HEK293 (cell line): ENCODE measurements around the gene PHPT1.

Source experiments
- ELK4 ChIP-seq: IDR thresholded peaks from 2 replicates; pipeline ENCODE4 v1.6.1; 2011; ENCODE audit warnings: mild to moderate bottlenecking, low read depth, low read length, borderline replicate concordance
- KLF1 ChIP-seq: fragments of 450-650 bp; formaldehyde crosslinking; IDR thresholded peaks from 2 replicates; pipeline ENCODE4 v1.5.1; 2016; ENCODE audit warnings: missing biosample characterization, missing genetic modification characterization
- MYNN ChIP-seq: fragments of 450-650 bp; formaldehyde crosslinking; IDR thresholded peaks from 2 replicates; pipeline ENCODE4 v1.5.1; 2016; ENCODE audit warnings: missing biosample characterization, missing genetic modification characterization, borderline replicate concordance
- MZF1 ChIP-seq: fragments of 450-650 bp; formaldehyde crosslinking; IDR thresholded peaks from 2 replicates; pipeline ENCODE4 v1.5.1; 2017; ENCODE audit warnings: missing biosample characterization, missing genetic modification characterization, borderline replicate concordance
- OVOL3 ChIP-seq: fragments of 450-650 bp; formaldehyde crosslinking; IDR thresholded peaks from 2 replicates; pipeline ENCODE4 v1.5.1; 2016; ENCODE audit warnings: missing biosample characterization, missing genetic modification characterization
- REST ChIP-seq: fragments of 450-650 bp; formaldehyde crosslinking; IDR thresholded peaks from 2 replicates; pipeline ENCODE4 v1.5.1; 2016; ENCODE audit warnings: missing biosample characterization, missing genetic modification characterization
- TCF7L2 ChIP-seq: IDR thresholded peaks from 2 replicates; pipeline ENCODE4 v1.6.1; 2011; ENCODE audit warnings: low read depth, mild to moderate bottlenecking, inconsistent platforms, low read length, moderate library complexity, borderline replicate concordance
- TRIM28 ChIP-seq: IDR thresholded peaks from 2 replicates; pipeline ENCODE4 v1.6.1; 2011; ENCODE audit warnings: low read length, control low read depth, borderline replicate concordance
- ZBTB1 ChIP-seq: fragments of 450-650 bp; formaldehyde crosslinking; IDR thresholded peaks from 2 replicates; pipeline ENCODE4 v1.5.1; 2016; ENCODE audit warnings: missing biosample characterization, missing genetic modification characterization
- ZBTB17 ChIP-seq: fragments of 450-650 bp; formaldehyde crosslinking; IDR thresholded peaks from 2 replicates; pipeline ENCODE4 v1.5.1; 2016; ENCODE audit warnings: missing biosample characterization, missing genetic modification characterization
- ZNF121 ChIP-seq: fragments of 450-650 bp; formaldehyde crosslinking; IDR thresholded peaks from 2 replicates; pipeline ENCODE4 v1.5.1; 2016; ENCODE audit warnings: missing biosample characterization, missing genetic modification characterization
- ZNF140 ChIP-seq: fragments of 450-650 bp; formaldehyde crosslinking; IDR thresholded peaks from 2 replicates; pipeline ENCODE4 v1.5.1; 2016; ENCODE audit warnings: missing biosample characterization, missing genetic modification characterization
- ZNF175 ChIP-seq: fragments of 450-650 bp; formaldehyde crosslinking; IDR thresholded peaks from 2 replicates; pipeline ENCODE4 v1.5.1; 2016; ENCODE audit warnings: missing biosample characterization, missing genetic modification characterization
- ZNF184 ChIP-seq: fragments of 450-650 bp; IDR thresholded peaks from 2 replicates; pipeline ENCODE4 v1.5.1; 2018; ENCODE audit warnings: missing biosample characterization, mild to moderate bottlenecking, missing genetic modification characterization
- ZNF223 ChIP-seq: fragments of 450-650 bp; formaldehyde crosslinking; IDR thresholded peaks from 2 replicates; pipeline ENCODE4 v1.5.1; 2016; ENCODE audit warnings: missing biosample characterization, missing genetic modification characterization
- ZNF266 ChIP-seq: fragments of 450-650 bp; formaldehyde crosslinking; IDR thresholded peaks from 2 replicates; pipeline ENCODE4 v1.5.1; 2016; ENCODE audit warnings: missing biosample characterization, missing genetic modification characterization, low read depth
- ZNF391 ChIP-seq: fragments of 450-650 bp; formaldehyde crosslinking; IDR thresholded peaks from 2 replicates; pipeline ENCODE4 v1.5.1; 2016; ENCODE audit warnings: low read depth, missing biosample characterization, missing genetic modification characterization, borderline replicate concordance
- ZNF423 ChIP-seq: fragments of 450-650 bp; formaldehyde crosslinking; IDR thresholded peaks from 2 replicates; pipeline ENCODE4 v1.5.1; 2016; ENCODE audit warnings: missing biosample characterization, missing genetic modification characterization
- ZNF488 ChIP-seq: fragments of 450-650 bp; formaldehyde crosslinking; IDR thresholded peaks from 2 replicates; pipeline ENCODE4 v1.5.1; 2016; ENCODE audit warnings: missing biosample characterization, missing genetic modification characterization
- ZNF501 ChIP-seq: fragments of 450-650 bp; formaldehyde crosslinking; IDR thresholded peaks from 2 replicates; pipeline ENCODE4 v1.5.1; 2016; ENCODE audit warnings: missing biosample characterization, missing genetic modification characterization
- ZNF510 ChIP-seq: fragments of 450-650 bp; formaldehyde crosslinking; IDR thresholded peaks from 2 replicates; pipeline ENCODE4 v1.5.1; 2018; ENCODE audit warnings: mild to moderate bottlenecking, missing genetic modification characterization, missing biosample characterization; ENCODE audit not compliant: insufficient replicate concordance
- ZNF600 ChIP-seq: fragments of 450-650 bp; formaldehyde crosslinking; IDR thresholded peaks from 2 replicates; pipeline ENCODE4 v1.5.1; 2016; ENCODE audit warnings: missing biosample characterization, missing genetic modification characterization
- ZNF677 ChIP-seq: fragments of 450-650 bp; IDR thresholded peaks from 2 replicates; pipeline ENCODE4 v1.5.0; 2018; ENCODE audit warnings: missing biosample characterization, mild to moderate bottlenecking, missing genetic modification characterization, moderate library complexity
- ZNF843 ChIP-seq: fragments of 450-650 bp; formaldehyde crosslinking; IDR thresholded peaks from 2 replicates; pipeline ENCODE4 v1.5.1; 2016; ENCODE audit warnings: missing biosample characterization, missing genetic modification characterization
- TF ChIP-seq, protein P1 (sequence below): fragments of 450-650 bp; formaldehyde crosslinking; IDR thresholded peaks from 2 replicates; pipeline ENCODE4 v1.5.1; 2016; ENCODE audit warnings: missing biosample characterization, missing genetic modification characterization, borderline replicate concordance
- TF ChIP-seq, protein P2 (sequence below): fragments of 450-650 bp; formaldehyde crosslinking; IDR thresholded peaks from 2 replicates; pipeline ENCODE4 v1.5.0; 2017; ENCODE audit warnings: missing biosample characterization, missing genetic modification characterization, borderline replicate concordance

PHPT1 gene

DNA sequence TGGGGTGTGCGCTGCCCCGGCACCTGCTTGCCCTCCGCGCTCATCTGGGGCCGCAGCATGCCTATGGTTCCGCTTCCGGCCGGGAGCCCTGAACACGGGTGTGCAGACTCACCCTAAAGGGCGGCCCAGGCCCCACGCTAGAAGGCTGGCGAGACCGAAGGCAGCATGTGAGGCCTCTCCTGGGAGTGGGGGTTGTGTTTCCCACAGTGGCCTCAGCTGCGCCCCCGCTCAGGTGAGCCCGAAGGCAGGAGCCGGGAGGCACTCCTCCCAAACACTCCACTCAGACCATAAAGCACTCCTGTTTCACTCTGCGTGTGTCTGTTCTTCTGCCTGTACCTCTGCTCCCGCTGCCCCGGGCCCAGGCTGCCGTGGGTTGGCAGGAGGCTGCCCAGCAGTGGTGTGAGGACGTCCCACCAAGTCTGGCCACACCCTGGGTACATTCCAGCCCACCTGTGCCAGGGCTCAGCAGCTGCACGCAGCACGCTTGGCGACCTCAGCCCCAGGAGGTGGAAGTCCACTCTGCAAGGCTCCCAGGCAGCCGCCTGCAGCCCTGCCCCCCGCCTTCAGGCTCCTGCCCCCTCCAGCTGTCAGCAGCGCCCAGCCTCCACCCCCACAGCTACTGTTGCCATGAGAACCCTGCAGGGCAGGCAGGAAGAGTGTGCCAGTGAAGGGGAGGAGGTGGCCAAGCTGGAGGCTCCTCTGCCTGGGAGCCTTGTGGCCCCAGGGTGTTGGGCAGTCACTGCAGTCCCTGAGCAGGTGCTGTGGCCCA is 8.1 kb upstream of the PHPT1 start (continued):
- TF ChIP-seq, protein P1, sequence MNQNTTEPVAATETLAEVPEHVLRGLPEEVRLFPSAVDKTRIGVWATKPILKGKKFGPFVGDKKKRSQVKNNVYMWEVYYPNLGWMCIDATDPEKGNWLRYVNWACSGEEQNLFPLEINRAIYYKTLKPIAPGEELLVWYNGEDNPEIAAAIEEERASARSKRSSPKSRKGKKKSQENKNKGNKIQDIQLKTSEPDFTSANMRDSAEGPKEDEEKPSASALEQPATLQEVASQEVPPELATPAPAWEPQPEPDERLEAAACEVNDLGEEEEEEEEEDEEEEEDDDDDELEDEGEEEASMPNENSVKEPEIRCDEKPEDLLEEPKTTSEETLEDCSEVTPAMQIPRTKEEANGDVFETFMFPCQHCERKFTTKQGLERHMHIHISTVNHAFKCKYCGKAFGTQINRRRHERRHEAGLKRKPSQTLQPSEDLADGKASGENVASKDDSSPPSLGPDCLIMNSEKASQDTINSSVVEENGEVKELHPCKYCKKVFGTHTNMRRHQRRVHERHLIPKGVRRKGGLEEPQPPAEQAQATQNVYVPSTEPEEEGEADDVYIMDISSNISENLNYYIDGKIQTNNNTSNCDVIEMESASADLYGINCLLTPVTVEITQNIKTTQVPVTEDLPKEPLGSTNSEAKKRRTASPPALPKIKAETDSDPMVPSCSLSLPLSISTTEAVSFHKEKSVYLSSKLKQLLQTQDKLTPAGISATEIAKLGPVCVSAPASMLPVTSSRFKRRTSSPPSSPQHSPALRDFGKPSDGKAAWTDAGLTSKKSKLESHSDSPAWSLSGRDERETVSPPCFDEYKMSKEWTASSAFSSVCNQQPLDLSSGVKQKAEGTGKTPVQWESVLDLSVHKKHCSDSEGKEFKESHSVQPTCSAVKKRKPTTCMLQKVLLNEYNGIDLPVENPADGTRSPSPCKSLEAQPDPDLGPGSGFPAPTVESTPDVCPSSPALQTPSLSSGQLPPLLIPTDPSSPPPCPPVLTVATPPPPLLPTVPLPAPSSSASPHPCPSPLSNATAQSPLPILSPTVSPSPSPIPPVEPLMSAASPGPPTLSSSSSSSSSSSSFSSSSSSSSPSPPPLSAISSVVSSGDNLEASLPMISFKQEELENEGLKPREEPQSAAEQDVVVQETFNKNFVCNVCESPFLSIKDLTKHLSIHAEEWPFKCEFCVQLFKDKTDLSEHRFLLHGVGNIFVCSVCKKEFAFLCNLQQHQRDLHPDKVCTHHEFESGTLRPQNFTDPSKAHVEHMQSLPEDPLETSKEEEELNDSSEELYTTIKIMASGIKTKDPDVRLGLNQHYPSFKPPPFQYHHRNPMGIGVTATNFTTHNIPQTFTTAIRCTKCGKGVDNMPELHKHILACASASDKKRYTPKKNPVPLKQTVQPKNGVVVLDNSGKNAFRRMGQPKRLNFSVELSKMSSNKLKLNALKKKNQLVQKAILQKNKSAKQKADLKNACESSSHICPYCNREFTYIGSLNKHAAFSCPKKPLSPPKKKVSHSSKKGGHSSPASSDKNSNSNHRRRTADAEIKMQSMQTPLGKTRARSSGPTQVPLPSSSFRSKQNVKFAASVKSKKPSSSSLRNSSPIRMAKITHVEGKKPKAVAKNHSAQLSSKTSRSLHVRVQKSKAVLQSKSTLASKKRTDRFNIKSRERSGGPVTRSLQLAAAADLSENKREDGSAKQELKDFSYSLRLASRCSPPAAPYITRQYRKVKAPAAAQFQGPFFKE: no peak
- TF ChIP-seq OVOL3 (tag by site-specific recombination): no peak
- TF ChIP-seq ZNF488: no peak
- 0 out of 2 replicates have a peak, but pooled peaks have one; percentile 36 for TF ChIP-seq ZNF501 (tag by site-specific recombination)
- TF ChIP-seq MZF1 (tag by site-specific recombination): no peak
- TF ChIP-seq ZNF175 (tag by site-specific recombination): no peak
- no peak for TF ChIP-seq ELK4
- TF ChIP-seq MYNN (tag by site-specific recombination): 0 out of 2 replicates have a peak, but pooled peaks have one; percentile 23
- no peak for TF ChIP-seq ZNF266 (tag by site-specific recombination)
- TF ChIP-seq KLF1 (tag by site-specific recombination): peak; percentile 35; the same call in 1 of the 2 replicates
- TF ChIP-seq ZNF184: no peak
- TF ChIP-seq ZNF843 (tag by site-specific recombination): no peak
- peak; percentile 79 for TF ChIP-seq ZNF223 (tag by site-specific recombination)
- TF ChIP-seq ZNF140 (tag by site-specific recombination): no peak
- TF ChIP-seq ZNF600 (tag by site-specific recombination): peak; percentile 79
- TF ChIP-seq ZNF677 (tag by site-specific recombination): no peak
- TF ChIP-seq, protein P2, sequence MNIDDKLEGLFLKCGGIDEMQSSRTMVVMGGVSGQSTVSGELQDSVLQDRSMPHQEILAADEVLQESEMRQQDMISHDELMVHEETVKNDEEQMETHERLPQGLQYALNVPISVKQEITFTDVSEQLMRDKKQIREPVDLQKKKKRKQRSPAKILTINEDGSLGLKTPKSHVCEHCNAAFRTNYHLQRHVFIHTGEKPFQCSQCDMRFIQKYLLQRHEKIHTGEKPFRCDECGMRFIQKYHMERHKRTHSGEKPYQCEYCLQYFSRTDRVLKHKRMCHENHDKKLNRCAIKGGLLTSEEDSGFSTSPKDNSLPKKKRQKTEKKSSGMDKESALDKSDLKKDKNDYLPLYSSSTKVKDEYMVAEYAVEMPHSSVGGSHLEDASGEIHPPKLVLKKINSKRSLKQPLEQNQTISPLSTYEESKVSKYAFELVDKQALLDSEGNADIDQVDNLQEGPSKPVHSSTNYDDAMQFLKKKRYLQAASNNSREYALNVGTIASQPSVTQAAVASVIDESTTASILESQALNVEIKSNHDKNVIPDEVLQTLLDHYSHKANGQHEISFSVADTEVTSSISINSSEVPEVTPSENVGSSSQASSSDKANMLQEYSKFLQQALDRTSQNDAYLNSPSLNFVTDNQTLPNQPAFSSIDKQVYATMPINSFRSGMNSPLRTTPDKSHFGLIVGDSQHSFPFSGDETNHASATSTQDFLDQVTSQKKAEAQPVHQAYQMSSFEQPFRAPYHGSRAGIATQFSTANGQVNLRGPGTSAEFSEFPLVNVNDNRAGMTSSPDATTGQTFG: no peak
- TF ChIP-seq TCF7L2: no peak
- TF ChIP-seq ZNF391 (tag by site-specific recombination): no peak
- TF ChIP-seq ZNF423 (tag by site-specific recombination): peak; percentile 41; the same call in 1 of the 2 replicates
- peak; percentile 51; the same call in 1 of the 2 replicates for TF ChIP-seq ZBTB17
- no peak for TF ChIP-seq ZBTB1
- no peak for TF ChIP-seq TRIM28
- TF ChIP-seq ZNF121 (tag by site-specific recombination): no peak
- no peak for TF ChIP-seq ZNF510 (tag by site-specific recombination)
- no peak for TF ChIP-seq REST (tag by site-specific recombination)
